ENCODE results near the gene KCNQ1OT1. TPM values are rescaled to one million over a fixed set of nuclear protein-coding genes. Genes with fewer than 3 reads are reported as not detected.

KCNQ1OT1 gene
- total and polyA plus RNA-seq, 9 of the 15 experiments (the other 6 are each of a cell fraction or from before 2014, with no cell fraction given): 0.04 to 2.3 (median 0.74) TPM

DNA sequence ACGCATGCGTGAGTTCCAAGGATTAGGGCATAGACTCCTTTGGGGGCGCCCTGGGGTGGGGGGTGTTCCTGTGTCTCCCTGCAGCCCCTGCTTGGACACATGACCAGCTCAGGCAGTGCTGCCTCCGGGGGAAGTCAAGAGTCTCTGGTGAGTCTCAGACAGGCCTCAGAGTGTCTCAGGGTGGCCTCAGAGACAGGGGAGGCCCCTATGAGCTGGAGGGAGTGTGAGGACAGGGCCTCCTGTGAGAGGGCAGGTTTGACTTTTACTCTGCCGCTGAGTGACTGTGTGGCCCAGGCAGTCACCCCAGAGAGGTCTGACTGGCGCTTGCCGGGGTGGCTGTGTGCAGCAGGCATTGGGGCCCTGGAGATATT lies 41.2 kb upstream of the KCNQ1OT1 start:
- no peak for TF ChIP-seq KDM4B (IDR thresholded peaks at IDR 0.05; ENCODE audit: borderline replicate concordance in 2 of 2, low read depth in 1 of 2)
- TF ChIP-seq, protein P1, sequence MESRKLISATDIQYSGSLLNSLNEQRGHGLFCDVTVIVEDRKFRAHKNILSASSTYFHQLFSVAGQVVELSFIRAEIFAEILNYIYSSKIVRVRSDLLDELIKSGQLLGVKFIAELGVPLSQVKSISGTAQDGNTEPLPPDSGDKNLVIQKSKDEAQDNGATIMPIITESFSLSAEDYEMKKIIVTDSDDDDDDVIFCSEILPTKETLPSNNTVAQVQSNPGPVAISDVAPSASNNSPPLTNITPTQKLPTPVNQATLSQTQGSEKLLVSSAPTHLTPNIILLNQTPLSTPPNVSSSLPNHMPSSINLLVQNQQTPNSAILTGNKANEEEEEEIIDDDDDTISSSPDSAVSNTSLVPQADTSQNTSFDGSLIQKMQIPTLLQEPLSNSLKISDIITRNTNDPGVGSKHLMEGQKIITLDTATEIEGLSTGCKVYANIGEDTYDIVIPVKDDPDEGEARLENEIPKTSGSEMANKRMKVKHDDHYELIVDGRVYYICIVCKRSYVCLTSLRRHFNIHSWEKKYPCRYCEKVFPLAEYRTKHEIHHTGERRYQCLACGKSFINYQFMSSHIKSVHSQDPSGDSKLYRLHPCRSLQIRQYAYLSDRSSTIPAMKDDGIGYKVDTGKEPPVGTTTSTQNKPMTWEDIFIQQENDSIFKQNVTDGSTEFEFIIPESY (CRISPR knock-in tag; IDR thresholded peaks at IDR 0.05): 0 out of 2 replicates have a peak, but pooled peaks have one; percentile 15
- TF ChIP-seq, protein P2, sequence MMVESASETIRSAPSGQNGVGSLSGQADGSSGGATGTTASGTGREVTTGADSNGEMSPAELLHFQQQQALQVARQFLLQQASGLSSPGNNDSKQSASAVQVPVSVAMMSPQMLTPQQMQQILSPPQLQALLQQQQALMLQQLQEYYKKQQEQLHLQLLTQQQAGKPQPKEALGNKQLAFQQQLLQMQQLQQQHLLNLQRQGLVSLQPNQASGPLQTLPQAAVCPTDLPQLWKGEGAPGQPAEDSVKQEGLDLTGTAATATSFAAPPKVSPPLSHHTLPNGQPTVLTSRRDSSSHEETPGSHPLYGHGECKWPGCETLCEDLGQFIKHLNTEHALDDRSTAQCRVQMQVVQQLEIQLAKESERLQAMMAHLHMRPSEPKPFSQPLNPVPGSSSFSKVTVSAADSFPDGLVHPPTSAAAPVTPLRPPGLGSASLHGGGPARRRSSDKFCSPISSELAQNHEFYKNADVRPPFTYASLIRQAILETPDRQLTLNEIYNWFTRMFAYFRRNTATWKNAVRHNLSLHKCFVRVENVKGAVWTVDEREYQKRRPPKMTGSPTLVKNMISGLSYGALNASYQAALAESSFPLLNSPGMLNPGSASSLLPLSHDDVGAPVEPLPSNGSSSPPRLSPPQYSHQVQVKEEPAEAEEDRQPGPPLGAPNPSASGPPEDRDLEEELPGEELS (CRISPR knock-in tag; IDR thresholded peaks at IDR 0.05; ENCODE audit: borderline replicate concordance): 0 out of 2 replicates have a peak, but pooled peaks have one; percentile 19
- TF ChIP-seq NR4A1 (CRISPR knock-in tag; IDR thresholded peaks at IDR 0.05): no peak
- TF ChIP-seq NR4A1 (tag; IDR thresholded peaks at IDR 0.05): no peak
- CTCF ChIA-PET (ENCODE audit: low intra/inter-chr PET ratio): no interaction called here
- Histone ChIP-seq H3K9ac (ENCODE audit: insufficient read depth in 1 of 2, low read depth in 2 of 2, low read length in 2 of 2) (peak overlapping the region in 1 of 2 experiments; percentile 85; a peak in 3 of 4 replicates), H3K79me2 (ENCODE audit: control insufficient read depth, insufficient read depth, low read length) (no peaks in the 10 kb centered on the region), H3K27ac (ENCODE audit: extremely low read depth, low read depth, low read length) (peak overlapping the region; percentile 38; the same call in 1 of the 3 replicates), H3K36me3 (ENCODE audit: control insufficient read depth, insufficient read depth, low read length) (no peaks in the 10 kb centered on the region), H3K27me3 (ENCODE audit: control insufficient read depth in 2 of 2, insufficient read depth in 2 of 2, low read length in 2 of 2) (no peaks in the 10 kb centered on the region), H3K4me3 (no peak overlapping the region), H2AFZ (ENCODE audit: low read depth, low read length) (peak overlapping the region; percentile 88), H3K9me3 (replicated peaks; ENCODE audit: control insufficient read depth, insufficient read depth, low read depth, low read length) (no peaks in the 10 kb centered on the region), H3K4me2 (ENCODE audit: insufficient read depth, low read length) (0 out of 2 replicates have a peak overlapping the region, but pooled peaks have one; percentile 30), H3K9me1 (ENCODE audit: control insufficient read depth, insufficient read depth, low read length) (no peaks in the 10 kb centered on the region), H4K20me1 (replicated peaks; ENCODE audit: control insufficient read depth, insufficient read depth, low read length) (no peaks in the 10 kb centered on the region), H3K4me1 (replicated peaks in 1 of 2; ENCODE audit: control insufficient read depth in 2 of 2, insufficient read depth in 2 of 2, low read length in 2 of 2) (peaks cover 43 to 71% of the 10 kb centered on the region in 2 experiments)
- peak in 2 of 4 experiments; percentile 30 to 49 for DNase-seq (ENCODE audit: extremely low read depth in 1 of 4, low spot score in 3 of 4)
- ATAC-seq: peak; percentile 62
- in situ Hi-C loops (cut with MboI): no loop called here
- intact Hi-C loops (cut with micrococcal nuclease): no loop called here
- POLR2A ChIA-PET: interaction anchor here (0.7 kb wide), 1 partner anchor 25 kb away, joined by 3 read pairs; no protein-coding TSS in a partner anchor
- no TSS peak for BruUV-seq (replicated peaks)
- WGBS (ENCODE audit: insufficient coverage, low coverage, missing lambda C conversion rate): 72% methylated on average over 7 of the region's 7 CpGs
- FAIRE-seq: no peak
